GM12872 (cell line): ENCODE results near the gene CDKN2C.

Experiments
- CTCF ChIP-seq: IDR thresholded peaks from 3 replicates; pipeline ENCODE4 v1.5.1; 2011; ENCODE audit warnings: low read depth, mild to moderate bottlenecking, low read length, moderate library complexity; ENCODE audit not compliant: insufficient read depth

CDKN2C gene

GRCh38 chr1:51000160-51000559 is 30.1 kb downstream of the CDKN2C start:
- no peak for TF ChIP-seq CTCF

- no peak for TF ChIP-seq CTCF
Measured at GRCh38 chr1:51000651-51001050, 30.6 kb downstream of the CDKN2C start.

GRCh38 chr1:51002516-51002915 is 32.5 kb downstream of the CDKN2C start:
- TF ChIP-seq CTCF: no peak

- no peak for TF ChIP-seq CTCF
Measured at GRCh38 chr1:51009381-51009780, 39.3 kb downstream of the CDKN2C start.

GRCh38 chr1:51014878-51015277 is 44.8 kb downstream of the CDKN2C start:
- TF ChIP-seq CTCF: no peak

GRCh38 chr1:51019811-51020210 is 49.8 kb downstream of the CDKN2C start:
- no peak for TF ChIP-seq CTCF
